Measurements from ENCODE around the gene SNTN.
A peak's percentile ranks its signal among the peaks of the same experiment; 100 is the strongest.
"Not testable (repeated sequence)": the region's sequence is repeated elsewhere in the genome, so short reads cannot be mapped to it uniquely, and the experiment has no call there.

Gene SNTN

DNA sequence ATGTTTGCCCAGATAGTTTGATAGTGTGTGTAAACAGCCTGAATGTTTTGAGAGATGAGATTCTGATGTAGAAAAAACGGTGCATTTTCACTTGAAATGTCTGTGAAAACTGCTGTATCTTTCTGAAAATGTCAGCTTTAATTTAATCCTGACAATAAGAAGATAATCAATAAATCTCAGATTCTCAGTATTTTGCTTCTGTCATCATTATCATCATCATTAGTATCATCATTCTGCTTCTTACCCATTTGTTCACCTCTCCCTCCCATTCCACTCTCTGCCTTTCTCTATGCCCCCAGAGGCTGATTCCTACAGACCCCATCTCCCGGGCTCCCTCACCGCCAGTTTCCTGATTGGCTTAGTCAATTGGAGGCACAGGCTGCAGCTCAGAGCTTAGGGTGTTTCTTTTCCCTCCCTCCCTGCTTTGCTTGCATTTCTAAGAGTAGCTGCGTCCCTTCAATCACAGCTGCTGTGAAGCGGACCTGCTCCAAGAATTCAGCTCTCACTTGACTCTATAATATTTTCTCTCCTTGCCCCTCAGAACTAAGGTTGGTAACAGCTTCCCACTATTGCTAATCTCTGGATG, 8.2 kb upstream of the SNTN start:
- no peaks in the 10 kb centered on the region for H3K36me3 ChIP-seq (ENCODE audit: control insufficient read depth, insufficient read depth, low read length)
- H3K4me3 ChIP-seq (ENCODE audit: low read depth, low read length), result peak overlapping the region; percentile 76
- no peak overlapping the region for H3K9ac ChIP-seq (ENCODE audit: low read depth, low read length)
- no peaks in the 10 kb centered on the region for H3K27me3 ChIP-seq (ENCODE audit: control insufficient read depth, insufficient read depth, low read length)
- peaks cover 3% of the 10 kb centered on the region for H3K4me1 ChIP-seq (ENCODE audit: control insufficient read depth, insufficient read depth, low read length)
- H3K9me3 ChIP-seq (ENCODE audit: control insufficient read depth, insufficient read depth, low read length), result no peaks in the 10 kb centered on the region

DNA sequence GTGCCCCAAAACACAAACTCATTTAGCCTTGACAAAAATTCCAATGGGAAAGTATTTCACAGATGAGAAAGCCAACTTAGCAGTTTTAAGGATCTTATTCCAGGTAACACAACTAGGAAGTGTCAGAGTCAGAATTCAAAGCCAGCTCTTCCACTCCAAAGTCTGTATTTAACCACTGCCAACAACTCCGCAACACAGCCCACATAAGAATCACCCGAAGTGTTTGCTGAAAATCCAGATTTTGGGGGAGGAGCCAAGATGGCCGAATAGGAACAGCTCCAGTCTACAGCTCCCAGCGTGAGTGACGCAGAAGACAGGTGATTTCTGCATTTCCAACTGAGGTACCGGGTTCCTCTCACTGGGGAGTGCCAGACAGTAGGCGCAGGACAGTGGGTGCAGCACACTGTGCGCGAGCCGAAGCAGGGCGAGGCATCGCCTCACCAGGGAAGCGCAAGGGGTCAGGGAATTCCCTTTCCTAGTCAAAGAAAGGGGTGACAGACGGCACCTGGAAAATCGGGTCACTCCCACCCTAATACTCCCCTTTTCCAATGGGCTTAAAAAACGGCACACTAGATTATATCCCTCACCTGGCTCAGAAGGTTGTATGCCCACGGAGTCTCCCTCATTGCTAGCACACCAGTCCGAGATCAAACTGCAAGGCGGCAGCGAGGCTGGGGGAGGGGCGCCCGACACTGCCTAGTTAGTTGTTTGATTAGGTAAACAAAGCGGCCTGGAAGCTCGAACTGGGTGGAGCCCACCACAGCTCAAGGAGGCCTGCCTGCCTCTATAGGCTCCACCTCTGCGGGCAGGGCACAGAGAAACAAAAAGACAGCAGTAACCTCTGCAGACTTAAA, 7.3 kb upstream of the SNTN start:
- not testable (repeated sequence) for H3K9ac ChIP-seq (ENCODE audit: low read depth, low read length); H3K4me1 ChIP-seq (ENCODE audit: control insufficient read depth, insufficient read depth, low read length); H3K9me3 ChIP-seq (ENCODE audit: control insufficient read depth, insufficient read depth, low read length); H3K36me3 ChIP-seq (ENCODE audit: control insufficient read depth, insufficient read depth, low read length); H3K27me3 ChIP-seq (ENCODE audit: control insufficient read depth, insufficient read depth, low read length)
- peak overlapping the region; percentile 76 for H3K4me3 ChIP-seq (ENCODE audit: low read depth, low read length)

DNA sequence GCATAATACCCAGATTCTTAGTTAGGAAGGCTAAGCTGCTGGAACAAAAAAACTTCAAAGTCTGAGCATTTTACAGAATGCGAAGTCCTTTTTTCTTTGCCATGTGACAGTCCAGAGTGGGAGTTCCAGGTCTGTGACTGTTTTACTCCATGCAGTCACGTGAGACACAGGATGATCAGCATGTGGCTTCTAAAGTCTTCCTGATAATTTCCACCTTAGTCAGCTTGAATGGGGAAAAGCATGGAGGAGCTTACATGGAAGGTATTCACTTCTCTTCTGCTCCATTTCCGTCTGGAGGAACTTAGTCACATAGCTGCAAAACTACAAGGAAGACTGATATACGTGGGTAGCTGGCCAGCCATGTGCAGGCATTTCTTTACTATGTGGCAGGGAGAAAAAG, 1.7 kb downstream of the SNTN start:
- Histone ChIP-seq H3K27me3 (ENCODE audit: control insufficient read depth, insufficient read depth, low read length) (no peaks in the 10 kb centered on the region), H3K9me3 (ENCODE audit: control insufficient read depth, insufficient read depth, low read length) (no peaks in the 10 kb centered on the region), H3K4me1 (ENCODE audit: control insufficient read depth, insufficient read depth, low read length) (no peaks in the 10 kb centered on the region), H3K4me3 (ENCODE audit: low read depth, low read length) (no peak overlapping the region), H3K9ac (ENCODE audit: low read depth, low read length) (no peak overlapping the region), H3K36me3 (ENCODE audit: control insufficient read depth, insufficient read depth, low read length) (no peaks in the 10 kb centered on the region)

- Histone ChIP-seq H3K36me3 (ENCODE audit: control insufficient read depth, insufficient read depth, low read length) (no peaks in the 10 kb centered on the region), H3K9me3 (ENCODE audit: control insufficient read depth, insufficient read depth, low read length) (no peaks in the 10 kb centered on the region), H3K9ac (ENCODE audit: low read depth, low read length) (no peak overlapping the region), H3K4me1 (ENCODE audit: control insufficient read depth, insufficient read depth, low read length) (no peaks in the 10 kb centered on the region), H3K27me3 (ENCODE audit: control insufficient read depth, insufficient read depth, low read length) (no peaks in the 10 kb centered on the region), H3K4me3 (ENCODE audit: low read depth, low read length) (no peak overlapping the region)
Measured at GRCh38 chr3:63654931-63655330, 2.5 kb downstream of the SNTN start.

DNA sequence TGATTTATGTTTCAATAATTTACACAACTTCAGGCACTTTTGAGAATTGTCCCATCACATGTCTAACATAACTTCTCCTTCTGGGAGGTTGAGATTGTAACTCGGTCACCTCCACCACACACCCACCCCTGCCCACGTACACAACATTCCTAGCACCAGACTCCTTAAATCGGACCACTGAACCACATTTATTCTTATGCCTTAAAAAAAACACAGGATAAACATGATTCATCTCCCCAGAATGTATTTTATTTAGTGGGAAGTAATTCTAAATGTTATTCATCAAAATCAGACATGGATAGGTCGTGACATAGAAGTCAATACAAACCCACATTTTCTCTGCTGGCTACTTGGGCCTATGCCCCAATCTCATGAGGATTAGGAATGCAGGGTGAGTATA, 3.0 kb downstream of the SNTN start:
- Histone ChIP-seq H3K27me3 (ENCODE audit: control insufficient read depth, insufficient read depth, low read length) (no peaks in the 10 kb centered on the region), H3K36me3 (ENCODE audit: control insufficient read depth, insufficient read depth, low read length) (no peaks in the 10 kb centered on the region), H3K4me3 (ENCODE audit: low read depth, low read length) (no peak overlapping the region), H3K9ac (ENCODE audit: low read depth, low read length) (no peak overlapping the region), H3K9me3 (ENCODE audit: control insufficient read depth, insufficient read depth, low read length) (no peaks in the 10 kb centered on the region), H3K4me1 (ENCODE audit: control insufficient read depth, insufficient read depth, low read length) (no peaks in the 10 kb centered on the region)

- Histone ChIP-seq H3K4me3 (ENCODE audit: low read depth, low read length) (no peak overlapping the region), H3K9me3 (ENCODE audit: control insufficient read depth, insufficient read depth, low read length) (no peaks in the 10 kb centered on the region), H3K4me1 (ENCODE audit: control insufficient read depth, insufficient read depth, low read length) (no peaks in the 10 kb centered on the region), H3K36me3 (ENCODE audit: control insufficient read depth, insufficient read depth, low read length) (no peaks in the 10 kb centered on the region), H3K27me3 (ENCODE audit: control insufficient read depth, insufficient read depth, low read length) (no peaks in the 10 kb centered on the region), H3K9ac (ENCODE audit: low read depth, low read length) (no peak overlapping the region)
Measured at GRCh38 chr3:63656786-63657185, 4.3 kb downstream of the SNTN start.

GRCh38 chr3:63661242-63661641, 8.8 kb downstream of the SNTN start:
- Histone ChIP-seq H3K36me3 (ENCODE audit: control insufficient read depth, insufficient read depth, low read length) (no peaks in the 10 kb centered on the region), H3K27me3 (ENCODE audit: control insufficient read depth, insufficient read depth, low read length) (no peaks in the 10 kb centered on the region), H3K4me3 (ENCODE audit: low read depth, low read length) (no peak overlapping the region), H3K9me3 (ENCODE audit: control insufficient read depth, insufficient read depth, low read length) (no peaks in the 10 kb centered on the region), H3K4me1 (ENCODE audit: control insufficient read depth, insufficient read depth, low read length) (peaks cover 2% of the 10 kb centered on the region), H3K9ac (ENCODE audit: low read depth, low read length) (no peak overlapping the region)

DNA sequence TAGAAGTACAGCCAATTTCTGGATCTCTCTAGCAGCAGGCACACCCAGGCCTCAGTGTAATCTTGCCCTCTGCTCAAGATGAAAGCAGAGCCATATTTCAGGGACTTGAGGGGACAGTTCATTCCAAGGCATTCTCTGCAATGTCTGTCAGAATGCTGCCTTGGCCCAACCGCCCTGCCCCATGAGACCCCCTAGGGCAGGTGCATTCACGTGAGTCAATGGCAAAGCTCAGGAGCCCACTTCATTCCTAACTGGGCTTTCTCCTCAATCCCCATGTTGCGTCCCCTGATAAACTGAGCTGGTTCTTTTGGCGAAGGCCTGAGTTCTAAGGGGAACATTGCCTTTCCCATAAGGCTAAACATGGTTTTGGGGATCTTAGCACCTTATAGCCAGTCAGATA, 9.5 kb downstream of the SNTN start:
- no peaks in the 10 kb centered on the region for H3K36me3 ChIP-seq (ENCODE audit: control insufficient read depth, insufficient read depth, low read length)
- no peak overlapping the region for H3K9ac ChIP-seq (ENCODE audit: low read depth, low read length)
- H3K4me3 ChIP-seq (ENCODE audit: low read depth, low read length), result no peak overlapping the region
- no peaks in the 10 kb centered on the region for H3K9me3 ChIP-seq (ENCODE audit: control insufficient read depth, insufficient read depth, low read length)
- H3K4me1 ChIP-seq (ENCODE audit: control insufficient read depth, insufficient read depth, low read length), result peaks cover 2% of the 10 kb centered on the region
- no peaks in the 10 kb centered on the region for H3K27me3 ChIP-seq (ENCODE audit: control insufficient read depth, insufficient read depth, low read length)

DNA sequence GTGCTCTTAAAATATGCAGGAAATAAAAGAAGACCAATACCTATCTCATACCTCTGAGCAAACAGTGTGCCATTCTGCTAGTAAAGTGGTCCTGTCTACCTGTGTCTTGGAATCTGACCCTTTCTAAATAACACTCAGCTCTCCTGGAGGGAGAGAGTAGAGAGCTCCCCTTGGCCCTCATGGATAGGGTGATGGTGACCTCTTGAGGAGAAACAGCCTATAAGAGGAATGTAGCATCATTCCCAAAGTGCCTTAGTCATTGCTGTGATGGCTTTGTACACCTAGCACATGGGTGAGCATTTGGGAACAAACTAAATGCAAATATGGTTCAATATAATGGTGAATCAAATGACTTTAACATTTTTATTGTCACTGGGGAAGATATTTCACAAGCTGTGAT, 10.0 kb downstream of the SNTN start:
- Histone ChIP-seq H3K27me3 (ENCODE audit: control insufficient read depth, insufficient read depth, low read length) (no peaks in the 10 kb centered on the region), H3K9me3 (ENCODE audit: control insufficient read depth, insufficient read depth, low read length) (no peaks in the 10 kb centered on the region), H3K4me3 (ENCODE audit: low read depth, low read length) (no peak overlapping the region), H3K9ac (ENCODE audit: low read depth, low read length) (no peak overlapping the region), H3K4me1 (ENCODE audit: control insufficient read depth, insufficient read depth, low read length) (peaks cover 2% of the 10 kb centered on the region), H3K36me3 (ENCODE audit: control insufficient read depth, insufficient read depth, low read length) (no peaks in the 10 kb centered on the region)

DNA sequence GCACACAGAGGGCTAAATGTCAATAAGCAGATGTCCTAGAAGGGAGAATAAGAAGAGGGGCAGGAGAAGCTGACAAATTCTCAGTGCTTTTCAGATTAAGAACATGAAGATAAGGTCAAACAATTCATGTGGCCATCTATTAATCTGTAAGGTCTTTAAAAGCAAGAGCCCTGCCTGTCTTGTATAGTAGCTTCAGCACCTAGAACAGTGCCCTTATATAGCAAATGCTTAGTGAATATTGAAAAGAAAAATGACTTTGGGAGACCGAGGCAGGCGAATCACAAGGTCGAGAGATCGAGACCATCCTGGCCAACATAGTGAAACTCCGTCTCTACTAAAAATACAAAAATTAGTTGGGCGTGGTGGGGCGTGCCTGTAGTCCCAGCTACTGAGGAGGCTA, 18.1 kb downstream of the SNTN start:
- no peak overlapping the region for H3K9ac ChIP-seq (ENCODE audit: low read depth, low read length)
- no peaks in the 10 kb centered on the region for H3K9me3 ChIP-seq (ENCODE audit: control insufficient read depth, insufficient read depth, low read length)
- no peaks in the 10 kb centered on the region for H3K27me3 ChIP-seq (ENCODE audit: control insufficient read depth, insufficient read depth, low read length)
- H3K4me3 ChIP-seq (ENCODE audit: low read depth, low read length), result no peak overlapping the region
- no peaks in the 10 kb centered on the region for H3K36me3 ChIP-seq (ENCODE audit: control insufficient read depth, insufficient read depth, low read length)
- no peaks in the 10 kb centered on the region for H3K4me1 ChIP-seq (ENCODE audit: control insufficient read depth, insufficient read depth, low read length)

GRCh38 chr3:63673111-63673510, 20.6 kb downstream of the SNTN start:
- H3K36me3 ChIP-seq (ENCODE audit: control insufficient read depth, insufficient read depth, low read length), result no peaks in the 10 kb centered on the region

GRCh38 chr3:63674586-63674985, 22.1 kb downstream of the SNTN start:
- Histone ChIP-seq H3K9me3 (ENCODE audit: control insufficient read depth, insufficient read depth, low read length) (no peaks in the 10 kb centered on the region), H3K4me3 (ENCODE audit: low read depth, low read length) (no peak overlapping the region), H3K9ac (ENCODE audit: low read depth, low read length) (no peak overlapping the region), H3K27me3 (ENCODE audit: control insufficient read depth, insufficient read depth, low read length) (no peaks in the 10 kb centered on the region), H3K4me1 (ENCODE audit: control insufficient read depth, insufficient read depth, low read length) (no peaks in the 10 kb centered on the region), H3K36me3 (ENCODE audit: control insufficient read depth, insufficient read depth, low read length) (no peaks in the 10 kb centered on the region)

More at GRCh38 chr3:63673111-63673510, 20.6 kb downstream of the SNTN start:
- Histone ChIP-seq H3K9me3 (ENCODE audit: control insufficient read depth, insufficient read depth, low read length) (no peaks in the 10 kb centered on the region), H3K27me3 (ENCODE audit: control insufficient read depth, insufficient read depth, low read length) (no peaks in the 10 kb centered on the region), H3K9ac (ENCODE audit: low read depth, low read length) (no peak overlapping the region), H3K4me1 (ENCODE audit: control insufficient read depth, insufficient read depth, low read length) (no peaks in the 10 kb centered on the region), H3K4me3 (ENCODE audit: low read depth, low read length) (no peak overlapping the region)
